Measurements from ENCODE around the gene PLEKHG4B.

PLEKHG4B gene

GRCh38 chr5:136901-137300, 44.9 kb downstream of the PLEKHG4B start:
- no peak for DNase-seq

GRCh38 chr5:137741-138140, 45.8 kb downstream of the PLEKHG4B start:
- no peak for DNase-seq

DNA sequence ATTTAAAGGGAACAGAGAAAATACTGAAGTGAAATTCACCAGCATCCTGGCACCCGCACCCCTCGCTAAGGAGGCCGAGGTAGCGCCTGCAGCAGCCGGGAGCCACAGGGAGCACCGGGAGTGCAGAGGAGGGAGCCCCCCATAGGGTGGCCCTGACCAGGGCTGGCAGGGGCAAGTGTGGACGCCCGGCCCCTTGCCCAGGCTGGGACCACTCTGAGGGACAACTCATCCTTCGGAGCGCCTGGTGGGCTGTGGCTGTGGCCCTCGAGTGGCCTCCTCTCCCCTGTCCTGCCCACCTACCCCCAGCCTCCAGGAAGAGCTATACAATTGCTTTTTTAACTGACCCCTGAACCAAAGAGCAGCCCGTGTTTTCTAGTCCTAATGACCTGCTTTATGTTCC, 47.0 kb downstream of the PLEKHG4B start:
- no peak for DNase-seq

DNA sequence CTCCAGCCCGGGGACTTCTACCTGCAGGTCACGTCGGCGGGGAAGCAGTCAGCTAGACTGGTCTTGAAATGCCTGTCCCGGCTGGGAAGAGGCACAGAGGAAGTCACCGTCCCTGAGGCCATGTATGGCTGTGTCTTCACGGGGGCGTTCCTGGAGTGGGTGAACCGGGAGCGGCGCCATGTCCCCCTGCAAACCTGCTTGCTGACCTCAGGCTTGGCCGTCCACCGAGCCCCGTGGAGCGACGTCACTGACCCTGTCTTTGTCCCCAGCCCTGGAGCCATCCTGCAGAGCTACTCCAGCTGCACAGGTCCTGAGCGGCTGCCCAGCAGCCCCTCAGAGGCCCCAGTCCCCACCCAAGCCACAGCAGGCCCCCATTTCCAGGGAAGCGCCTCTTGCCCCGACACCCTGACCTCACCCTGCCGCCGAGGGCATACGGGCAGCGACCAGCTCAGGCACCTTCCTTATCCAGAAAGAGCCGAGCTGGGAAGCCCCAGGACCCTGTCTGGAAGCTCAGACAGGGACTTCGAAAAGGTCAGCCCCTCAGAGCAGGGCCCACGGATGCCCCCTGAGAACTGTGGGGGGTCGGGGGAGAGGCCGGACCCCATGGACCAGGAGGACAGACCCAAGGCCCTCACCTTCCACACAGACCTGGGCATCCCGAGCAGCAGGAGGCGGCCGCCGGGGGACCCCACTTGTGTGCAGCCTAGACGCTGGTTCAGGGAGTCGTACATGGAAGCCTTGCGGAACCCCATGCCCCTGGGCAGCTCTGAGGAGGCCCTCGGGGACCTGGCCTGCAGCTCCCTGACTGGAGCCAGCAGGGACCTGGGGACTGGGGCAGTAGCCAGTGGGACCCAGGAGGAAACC, 47.8 kb downstream of the PLEKHG4B start:
- DNase-seq: no peak

DNA sequence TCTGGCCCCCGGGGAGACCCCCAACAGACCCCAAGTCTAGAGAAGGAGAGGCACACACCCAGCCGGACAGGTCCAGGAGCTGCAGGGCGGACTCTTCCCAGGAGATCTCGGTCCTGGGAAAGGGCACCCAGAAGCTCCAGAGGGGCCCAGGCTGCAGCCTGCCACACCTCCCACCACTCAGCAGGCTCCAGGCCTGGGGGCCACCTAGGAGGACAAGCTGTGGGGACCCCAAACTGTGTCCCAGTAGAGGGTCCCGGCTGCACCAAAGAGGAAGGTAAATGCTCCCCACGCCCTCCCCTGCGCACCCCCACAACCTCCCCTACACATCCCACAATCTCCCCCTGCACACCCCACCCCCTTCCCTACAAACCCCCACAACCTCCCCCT, 48.5 kb downstream of the PLEKHG4B start:
- DNase-seq: no peak

GRCh38 chr5:141211-141610, 49.2 kb downstream of the PLEKHG4B start:
- no peak for DNase-seq

GRCh38 chr5:141761-142160, 49.8 kb downstream of the PLEKHG4B start:
- no peak for DNase-seq

DNA sequence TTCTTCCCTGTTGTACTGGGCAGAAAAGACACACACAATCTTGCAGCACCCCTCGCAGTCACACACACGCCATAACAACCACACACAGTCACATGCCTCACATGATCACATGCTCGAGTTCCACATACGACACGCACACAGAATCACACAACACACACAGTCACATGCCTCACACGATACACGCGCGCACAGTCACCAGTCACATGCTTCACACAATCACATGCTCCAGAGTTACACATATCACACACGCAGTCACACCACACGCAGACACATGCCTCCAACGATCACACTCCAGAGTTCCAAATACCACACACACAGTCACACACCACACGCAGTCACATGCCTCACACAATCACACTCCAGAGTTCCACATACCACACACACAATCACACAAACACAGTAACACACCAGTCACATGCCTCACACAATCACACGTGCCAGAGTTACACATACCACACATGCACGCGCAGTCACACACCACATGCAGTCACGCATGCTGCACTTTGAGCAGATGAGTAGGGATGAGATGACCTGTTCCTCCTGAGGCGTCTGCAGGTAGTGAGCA, 50.4 kb downstream of the PLEKHG4B start:
- no peak for DNase-seq

GRCh38 chr5:143041-143440, 51.1 kb downstream of the PLEKHG4B start:
- DNase-seq: no peak

- no peak for DNase-seq
Measured at GRCh38 chr5:144941-145340, 53.0 kb downstream of the PLEKHG4B start.

GRCh38 chr5:145585-146323, 53.8 kb downstream of the PLEKHG4B start:
- no peak for DNase-seq

DNA sequence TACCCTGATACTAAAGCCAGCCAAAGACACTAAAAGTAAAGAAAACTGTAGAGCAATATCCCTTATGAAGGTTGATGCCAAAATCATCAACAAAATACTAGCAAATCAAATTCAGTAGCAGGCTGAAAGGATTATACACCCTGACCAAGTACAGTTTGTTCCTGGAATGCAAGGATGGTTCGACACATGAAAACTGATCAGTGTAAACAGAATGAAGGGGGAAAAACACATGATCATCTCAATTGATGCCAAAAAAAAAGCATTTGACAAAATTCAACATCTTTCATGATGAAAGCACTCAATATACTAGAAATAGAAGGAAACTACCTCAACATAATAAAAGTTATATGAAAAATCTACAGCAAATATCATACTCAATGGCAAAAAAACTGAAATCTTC, 55.8 kb downstream of the PLEKHG4B start:
- DNase-seq: no peak

- DNase-seq: no peak
Measured at GRCh38 chr5:149745-150485, 57.9 kb downstream of the PLEKHG4B start.

GRCh38 chr5:150746-151145, 58.8 kb downstream of the PLEKHG4B start:
- DNase-seq: no peak

DNA sequence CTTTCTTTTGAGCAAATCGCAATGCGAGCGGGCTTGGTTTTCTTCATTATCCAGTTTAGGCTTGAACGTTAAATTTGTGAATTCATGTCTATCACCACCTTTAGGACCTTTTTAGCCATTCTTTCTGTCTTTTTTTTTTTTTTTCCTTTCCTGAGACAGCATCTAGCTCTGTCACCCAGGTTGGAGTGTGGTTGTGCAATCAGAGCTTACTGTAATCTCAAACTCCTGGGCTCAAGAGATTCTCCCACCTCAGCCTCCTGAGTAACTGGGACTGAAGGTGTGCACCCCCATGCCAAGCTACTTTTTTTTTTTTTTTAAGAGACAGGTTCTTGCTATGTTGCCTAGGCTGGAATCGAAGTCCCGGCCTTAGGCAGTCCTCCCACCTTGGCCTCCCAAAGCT, 60.1 kb downstream of the PLEKHG4B start:
- no peak for DNase-seq

GRCh38 chr5:153256-153655, 61.3 kb downstream of the PLEKHG4B start:
- no peak for DNase-seq

- no peak for DNase-seq
Measured at GRCh38 chr5:154236-154635, 62.3 kb downstream of the PLEKHG4B start.

DNA sequence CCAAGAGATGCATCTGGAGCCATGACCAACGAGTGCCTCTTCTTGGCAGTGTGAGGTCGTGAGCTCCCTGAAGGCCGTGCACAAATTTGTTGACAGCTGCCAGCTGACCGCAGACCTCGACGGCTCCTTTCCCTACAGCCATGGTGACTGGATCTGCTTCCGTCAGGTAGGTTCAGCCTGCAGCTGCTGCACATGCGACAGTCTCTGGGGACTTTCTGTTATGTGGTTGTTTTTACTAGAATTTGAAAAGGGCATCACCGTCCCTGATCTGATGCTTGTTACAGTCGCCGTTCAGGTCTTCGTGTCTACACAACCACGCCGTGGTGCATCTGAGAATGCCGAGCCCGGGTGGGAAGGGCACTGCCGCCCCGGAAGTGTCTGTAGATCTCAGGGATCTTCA, 62.9 kb downstream of the PLEKHG4B start:
- DNase-seq: no peak

GRCh38 chr5:155651-156410, 63.9 kb downstream of the PLEKHG4B start:
- DNase-seq: no peak

GRCh38 chr5:156411-157072, 64.6 kb downstream of the PLEKHG4B start:
- DNase-seq: no peak

GRCh38 chr5:157126-157715, 65.3 kb downstream of the PLEKHG4B start:
- no peak for DNase-seq

DNA sequence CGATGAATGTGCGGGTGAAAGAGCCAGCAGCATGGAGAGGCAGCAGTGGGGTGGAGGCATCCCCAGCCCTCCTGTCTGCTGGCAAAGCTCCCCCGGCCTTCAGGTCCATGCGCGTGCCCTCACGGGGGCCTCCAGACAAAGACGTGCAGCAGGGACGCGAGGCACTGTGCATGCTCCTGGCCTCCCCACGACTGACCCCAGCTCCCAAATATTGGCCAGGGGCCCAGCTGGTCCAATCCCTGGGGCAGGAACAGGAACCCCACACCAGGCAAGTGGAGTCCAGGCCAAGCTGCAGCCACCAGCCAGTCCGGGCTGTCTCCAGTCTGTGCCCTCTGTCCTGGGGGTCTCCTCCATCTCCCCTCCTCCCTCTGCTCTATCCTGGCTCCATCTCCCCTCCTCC, 65.8 kb downstream of the PLEKHG4B start:
- DNase-seq: no peak

Measured in GOT3 (cell line).